ENCODE data around the gene SCD5.

The SCD5 gene

GRCh38 chr4:82583897-82584587, 214.6 kb downstream of the SCD5 start:
- DNase-seq, result no peak

- no peak for DNase-seq
These were observed 218.7 kb downstream of the SCD5 start for GRCh38 chr4:82579932-82580331.
